KMS-11 (cell line): ENCODE measurements around the gene EPHA1.

ENCODE experiments used
- H2AFZ ChIP-seq: fragments of 200-600 bp; sonication (generic); 2 replicates; pipeline ENCODE4 v1.6.1; 2016; ENCODE audit warnings: antibody characterized with exemption, mixed run types, low read depth
- H3K27ac ChIP-seq: fragments of 200-600 bp; sonication (generic); 2 replicates; pipeline ENCODE4 v1.6.1; 2016; ENCODE audit warnings: mild to moderate bottlenecking, mixed run types
- H3K27me3 ChIP-seq: fragments of 200-600 bp; sonication (generic); 2 replicates; pipeline ENCODE4 v1.6.1; 2017; ENCODE audit warnings: mild to moderate bottlenecking, low read depth, mixed run types, moderate library complexity; ENCODE audit not compliant: insufficient read depth
- H3K36me3 ChIP-seq: fragments of 200-600 bp; sonication (generic); 2 replicates; pipeline ENCODE4 v1.6.1; 2017; ENCODE audit warnings: mild to moderate bottlenecking, mixed run types; ENCODE audit not compliant: insufficient read depth
- H3K4me1 ChIP-seq: fragments of 200-600 bp; sonication (generic); 2 replicates; pipeline ENCODE4 v1.6.1; 2016; ENCODE audit warnings: mild to moderate bottlenecking, low read depth, mixed run types; ENCODE audit not compliant: poor library complexity, severe bottlenecking
- H3K4me2 ChIP-seq: fragments of 200-600 bp; sonication (generic); 2 replicates; pipeline ENCODE4 v1.7.0; 2016; ENCODE audit warnings: mild to moderate bottlenecking, mixed run types
- H3K4me3 ChIP-seq: fragments of 200-600 bp; sonication (generic); IDR thresholded peaks from 2 replicates; pipeline ENCODE4 v1.6.1; 2017; ENCODE audit warnings: low read depth, low read length, mixed read lengths; ENCODE audit not compliant: insufficient read depth
- H3K79me2 ChIP-seq: fragments of 200-600 bp; sonication (generic); 2 replicates; pipeline ENCODE4 v1.6.1; 2016; ENCODE audit warnings: low read depth, mixed run types; ENCODE audit not compliant: insufficient read depth
- H3K9ac ChIP-seq: fragments of 200-600 bp; sonication (generic); 2 replicates; pipeline ENCODE4 v1.6.1; 2016; ENCODE audit warnings: mild to moderate bottlenecking, mixed run types
- H4K20me1 ChIP-seq: fragments of 200-600 bp; sonication (generic); 2 replicates; pipeline ENCODE4 v1.6.1; 2016; ENCODE audit warnings: mild to moderate bottlenecking, mixed run types; ENCODE audit not compliant: insufficient read depth
- TF ChIP-seq, protein P1 (sequence below): fragments of 200-600 bp; sonication (generic); conservative IDR thresholded peaks from 2 replicates; pipeline ENCODE4 v1.6.1; 2017; ENCODE audit warnings: low read depth, mild to moderate bottlenecking, antibody characterized with exemption, low read length, moderate library complexity, mixed read lengths

Gene EPHA1

DNA sequence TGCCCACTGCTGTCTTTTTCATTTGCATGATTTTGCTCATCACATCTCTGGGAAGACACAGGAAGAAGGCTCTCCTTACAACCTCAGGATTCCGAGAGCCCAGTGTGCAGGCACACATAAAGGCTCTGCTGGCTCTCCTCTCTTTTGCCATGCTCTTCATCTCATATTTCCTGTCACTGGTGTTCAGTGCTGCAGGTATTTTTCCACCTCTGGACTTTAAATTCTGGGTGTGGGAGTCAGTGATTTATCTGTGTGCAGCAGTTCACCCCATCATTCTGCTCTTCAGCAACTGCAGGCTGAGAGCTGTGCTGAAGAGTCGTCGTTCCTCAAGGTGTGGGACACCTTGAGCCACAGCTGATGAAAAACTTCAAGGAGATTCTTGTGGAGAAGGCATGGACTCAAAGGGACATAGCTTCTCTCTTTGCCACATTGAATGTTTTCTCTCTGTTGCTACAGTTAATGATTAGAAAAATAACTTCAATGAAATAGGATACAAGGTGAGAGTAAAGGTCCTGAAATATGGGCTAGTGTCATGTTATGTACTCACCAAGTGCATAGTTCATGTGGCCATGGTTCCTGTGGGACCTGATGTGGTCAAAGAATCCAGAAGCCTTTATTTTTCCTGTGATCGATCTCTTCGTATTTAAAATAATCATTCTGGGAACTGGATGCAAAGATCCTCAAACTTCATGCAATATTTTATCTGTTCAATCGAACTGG is 35.6 kb upstream of the EPHA1 start:
- Histone ChIP-seq H3K4me1 (no peaks in the 10 kb centered on the region), H2AFZ (no peak overlapping the region), H3K27ac (no peak overlapping the region), H3K79me2 (no peaks in the 10 kb centered on the region), H3K4me3 (no peak overlapping the region), H3K9ac (no peak overlapping the region), H3K27me3 (no peaks in the 10 kb centered on the region), H3K4me2 (no peak overlapping the region), H4K20me1 (no peaks in the 10 kb centered on the region), H3K36me3 (no peaks in the 10 kb centered on the region)
- TF ChIP-seq, protein P1, sequence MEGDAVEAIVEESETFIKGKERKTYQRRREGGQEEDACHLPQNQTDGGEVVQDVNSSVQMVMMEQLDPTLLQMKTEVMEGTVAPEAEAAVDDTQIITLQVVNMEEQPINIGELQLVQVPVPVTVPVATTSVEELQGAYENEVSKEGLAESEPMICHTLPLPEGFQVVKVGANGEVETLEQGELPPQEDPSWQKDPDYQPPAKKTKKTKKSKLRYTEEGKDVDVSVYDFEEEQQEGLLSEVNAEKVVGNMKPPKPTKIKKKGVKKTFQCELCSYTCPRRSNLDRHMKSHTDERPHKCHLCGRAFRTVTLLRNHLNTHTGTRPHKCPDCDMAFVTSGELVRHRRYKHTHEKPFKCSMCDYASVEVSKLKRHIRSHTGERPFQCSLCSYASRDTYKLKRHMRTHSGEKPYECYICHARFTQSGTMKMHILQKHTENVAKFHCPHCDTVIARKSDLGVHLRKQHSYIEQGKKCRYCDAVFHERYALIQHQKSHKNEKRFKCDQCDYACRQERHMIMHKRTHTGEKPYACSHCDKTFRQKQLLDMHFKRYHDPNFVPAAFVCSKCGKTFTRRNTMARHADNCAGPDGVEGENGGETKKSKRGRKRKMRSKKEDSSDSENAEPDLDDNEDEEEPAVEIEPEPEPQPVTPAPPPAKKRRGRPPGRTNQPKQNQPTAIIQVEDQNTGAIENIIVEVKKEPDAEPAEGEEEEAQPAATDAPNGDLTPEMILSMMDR, result no peak

DNA sequence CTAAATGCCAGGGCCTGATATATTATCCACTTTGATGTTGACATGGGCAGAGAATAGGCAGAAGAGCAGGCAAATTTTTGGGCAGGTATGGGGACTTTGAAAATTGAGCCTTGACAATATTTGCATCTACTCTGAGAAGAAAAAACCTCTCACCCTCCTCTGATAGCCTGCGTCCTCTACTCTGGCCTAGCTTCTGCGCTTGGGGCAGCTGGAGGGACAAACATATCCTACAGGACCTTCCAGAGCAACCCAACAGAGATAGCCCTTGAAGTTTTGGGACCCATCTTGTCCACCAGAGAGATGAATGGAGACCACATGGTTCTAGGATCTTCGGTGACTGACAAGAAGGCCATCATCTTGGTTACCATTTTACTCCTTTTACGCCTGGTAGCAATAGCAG is 34.5 kb upstream of the EPHA1 start, which contains the start of gene TAS2R60:
Gene TAS2R60, plus strand, starts transcription at position 301 of the 400 bp plus-strand sequence. Its CDS starts 0 bp downstream, at position 301.
- no peak within 1 kb of the TSS for H3K9ac ChIP-seq
- no peaks in the 10 kb centered on the region for H3K79me2 ChIP-seq
- H3K4me2 ChIP-seq, result no peak within 1 kb of the TSS
- H2AFZ ChIP-seq, result no peak within 1 kb of the TSS
- no peaks in the 10 kb centered on the region for H4K20me1 ChIP-seq
- H3K27me3 ChIP-seq, result no peaks in the 10 kb centered on the region
- no peak within 1 kb of the TSS for H3K27ac ChIP-seq
- H3K4me3 ChIP-seq, result no peak within 1 kb of the TSS
- no peaks in the 10 kb centered on the region for H3K4me1 ChIP-seq
- TF ChIP-seq, protein P1, result no peak
- no peaks in the 10 kb centered on the region for H3K36me3 ChIP-seq

DNA sequence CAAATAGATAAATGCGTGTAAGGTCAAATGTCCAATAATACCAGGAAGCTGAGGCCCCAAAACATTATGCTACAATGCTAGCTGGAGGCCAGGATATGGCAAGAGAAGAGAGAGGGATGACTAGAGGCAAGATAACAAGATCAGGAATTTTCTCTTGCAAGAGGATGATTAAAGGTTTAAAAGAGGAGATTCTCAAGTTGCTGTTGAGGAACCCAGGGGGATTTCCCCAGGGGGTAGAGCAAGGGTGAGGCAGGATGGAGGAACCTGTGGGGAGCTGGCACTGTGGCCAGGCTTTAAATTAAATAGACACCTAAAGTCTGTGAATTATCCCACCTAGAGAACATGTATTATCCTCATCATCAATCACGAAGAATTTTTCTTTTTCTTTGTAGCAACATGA is 31.2 kb upstream of the EPHA1 start:
- Histone ChIP-seq H3K4me1 (no peaks in the 10 kb centered on the region), H2AFZ (no peak overlapping the region), H3K4me3 (no peak overlapping the region), H3K27me3 (no peaks in the 10 kb centered on the region), H3K27ac (no peak overlapping the region), H3K4me2 (no peak overlapping the region), H3K9ac (no peak overlapping the region), H3K79me2 (no peaks in the 10 kb centered on the region), H3K36me3 (no peaks in the 10 kb centered on the region), H4K20me1 (no peaks in the 10 kb centered on the region)
- TF ChIP-seq, protein P1, result no peak

DNA sequence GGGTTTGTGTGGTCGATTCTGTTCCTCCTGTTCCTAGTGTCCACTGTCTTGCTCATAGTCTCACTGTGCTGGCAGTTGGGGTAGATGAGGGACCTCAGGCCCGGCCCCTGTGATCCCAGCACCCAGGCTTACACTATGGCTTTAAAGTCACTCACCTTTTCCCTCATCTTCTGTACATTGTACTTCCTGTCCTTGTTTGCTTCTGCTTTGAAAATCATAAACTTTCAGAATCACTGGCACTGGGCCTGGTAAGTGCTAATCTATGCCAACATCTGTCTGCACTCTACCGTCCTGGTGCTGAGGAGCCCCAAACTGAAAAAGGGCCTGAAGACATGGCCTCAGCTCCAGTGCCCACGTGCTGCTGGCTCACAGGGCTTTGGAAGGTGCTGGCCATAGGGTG is 28.9 kb upstream of the EPHA1 start:
- H4K20me1 ChIP-seq, result no peaks in the 10 kb centered on the region
- TF ChIP-seq, protein P1, result no peak
- no peaks in the 10 kb centered on the region for H3K4me1 ChIP-seq
- H3K79me2 ChIP-seq, result no peaks in the 10 kb centered on the region
- H3K9ac ChIP-seq, result no peak overlapping the region
- no peak overlapping the region for H3K27ac ChIP-seq
- H3K27me3 ChIP-seq, result no peaks in the 10 kb centered on the region
- H3K4me2 ChIP-seq, result no peak overlapping the region
- no peak overlapping the region for H2AFZ ChIP-seq
- H3K36me3 ChIP-seq, result no peaks in the 10 kb centered on the region
- H3K4me3 ChIP-seq, result no peak overlapping the region
